Endothelial cell of umbilical vein (primary cell): ENCODE results near the gene BASP1. TPM values are rescaled to one million over a fixed set of nuclear protein-coding genes. Genes with fewer than 3 reads are reported as not detected.

Source experiments
- BruUV-seq: library from RNA; stranded (reverse); fragments of 400-500 nt; replicated peaks from 2 replicates; lab custom pipeline; 2021; lab: Mats Ljungman, UMichigan
- CTCF ChIA-PET: fragments of 300-600, 350-600 bp; sonication (Branson Sonifier 250); formaldehyde crosslinking; loops from one replicate; lab custom pipeline; 2021; ENCODE audit warnings: antibody characterized with exemption, inconsistent platforms; lab: Charles Lee
- POLR2A ChIA-PET: fragments of 300-600, 350-600 bp; sonication (Branson Sonifier 250); formaldehyde crosslinking; loops from one replicate; lab custom pipeline; 2021; ENCODE audit warnings: antibody characterized with exemption, inconsistent platforms; lab: Charles Lee
- DNase-seq: peaks from one replicate; pipeline ENCODE4 v3.0.0-alpha.2; 2011; ENCODE audit warnings: low read depth, low spot score
- FAIRE-seq: peaks from 2 replicates; lab custom pipeline; 2011; peaks lifted over from hg19 to GRCh38; lab: Jason Lieb, UNC
- H2AFZ ChIP-seq: 2 replicates; pipeline ENCODE4 v1.6.0; 2012; ENCODE audit warnings: low read depth, low read length, control low read depth, inconsistent platforms
- H3K27ac ChIP-seq: 2 replicates; pipeline ENCODE4 v1.5.1; 2011; ENCODE audit warnings: low read depth, mild to moderate bottlenecking, control low read depth, low read length, moderate library complexity; ENCODE audit not compliant: insufficient read depth
- H3K27me3 ChIP-seq, 2 experiments: 2 replicates each; pipeline versions ENCODE4 v1.6.0 to v1.6.1; 2011; ENCODE audit warnings: low read length in 2 of 2, mixed read lengths in 1 of 2; ENCODE audit not compliant: control insufficient read depth in 2 of 2, insufficient read depth in 2 of 2
- H3K36me3 ChIP-seq, 2 experiments: 2 replicates in 1 of 2; 3 replicates in 1 of 2; pipeline ENCODE4 v1.5.1; 2011; ENCODE audit warnings: low read length in 2 of 2, mild to moderate bottlenecking in 1 of 2, moderate library complexity in 1 of 2; ENCODE audit not compliant: control insufficient read depth in 2 of 2, insufficient read depth in 2 of 2; ENCODE audit errors: extremely low read depth in 1 of 2
- H3K4me1 ChIP-seq: 3 replicates; pipeline ENCODE4 v1.5.1; 2011; ENCODE audit warnings: mild to moderate bottlenecking, low read length; ENCODE audit not compliant: control insufficient read depth, insufficient read depth; ENCODE audit errors: extremely low read depth
- H3K4me2 ChIP-seq: 2 replicates; pipeline ENCODE4 v1.6.1; 2011; ENCODE audit warnings: low read length, control low read depth, mixed read lengths; ENCODE audit not compliant: insufficient read depth
- H3K4me3 ChIP-seq, 3 experiments: fragments of 200-600 bp in 1 of 3; sonication (generic), shearing (Covaris generic) in 1 of 3; replicated peaks in 1 of 3; 2 replicates each; pipeline ENCODE4 v1.5.1; 2011 to 2016; ENCODE audit warnings: control low read depth in 3 of 3, low read length in 3 of 3, mild to moderate bottlenecking in 2 of 3, inconsistent platforms in 1 of 3, low read depth in 1 of 3, moderate library complexity in 1 of 3; ENCODE audit not compliant: insufficient read depth in 1 of 3
- H3K79me2 ChIP-seq: 2 replicates; pipeline ENCODE4 v1.6.0; 2012; ENCODE audit warnings: low read length, inconsistent platforms; ENCODE audit not compliant: control insufficient read depth, insufficient read depth
- H3K9ac ChIP-seq: replicated peaks from 2 replicates; pipeline ENCODE3; 2011; ENCODE audit warnings: low read length, control low read depth; ENCODE audit not compliant: insufficient read depth; ENCODE audit errors: extremely low read depth
- H3K9me1 ChIP-seq: replicated peaks from 3 replicates; pipeline ENCODE4 v1.6.0; 2011; ENCODE audit warnings: mild to moderate bottlenecking, low read length; ENCODE audit not compliant: control insufficient read depth, insufficient read depth; ENCODE audit errors: extremely low read depth
- H3K9me3 ChIP-seq: replicated peaks from 2 replicates; pipeline ENCODE4 v1.5.1; 2012; ENCODE audit warnings: low read length, inconsistent platforms; ENCODE audit not compliant: control insufficient read depth, insufficient read depth
- H4K20me1 ChIP-seq: replicated peaks from 2 replicates; pipeline ENCODE3; 2011; ENCODE audit warnings: mild to moderate bottlenecking, low read length; ENCODE audit not compliant: control insufficient read depth, insufficient read depth; ENCODE audit errors: extremely low read depth
- EZH2 ChIP-seq: IDR thresholded peaks from 2 replicates; pipeline ENCODE4 v1.6.1; 2012; ENCODE audit warnings: borderline replicate concordance, low read depth, mild to moderate bottlenecking, moderate library complexity, low read length, inconsistent platforms; ENCODE audit not compliant: severe bottlenecking
- FOS ChIP-seq: IDR thresholded peaks from 2 replicates; pipeline ENCODE4 v1.6.1; 2011; ENCODE audit warnings: mild to moderate bottlenecking, low read length, moderate library complexity, borderline replicate concordance; ENCODE audit not compliant: insufficient read depth
- GATA2 ChIP-seq: IDR thresholded peaks from 2 replicates; pipeline ENCODE4 v1.7.0; 2011; ENCODE audit warnings: low read depth, mild to moderate bottlenecking, moderate library complexity, mixed read lengths, low read length; ENCODE audit not compliant: insufficient read length, insufficient read depth
- JUN ChIP-seq: IDR thresholded peaks from 2 replicates; pipeline ENCODE4 v1.6.1; 2011; ENCODE audit warnings: borderline replicate concordance, low read depth; ENCODE audit not compliant: insufficient read length, insufficient read depth
- MYC ChIP-seq: IDR thresholded peaks from one replicate; pipeline ENCODE4 v1.6.1; 2011; ENCODE audit warnings: mild to moderate bottlenecking, low read depth, low read length
- POLR2A ChIP-seq: IDR thresholded peaks from 2 replicates; pipeline ENCODE4 v1.6.1; 2012; ENCODE audit warnings: low read depth, mild to moderate bottlenecking, control low read depth, low read length
- POLR2AphosphoS5 ChIP-seq: IDR thresholded peaks from 2 replicates; pipeline ENCODE4 v1.6.1; 2012; ENCODE audit warnings: low read depth, mild to moderate bottlenecking, control low read depth, low read length, moderate library complexity; ENCODE audit not compliant: insufficient read depth
- dilution Hi-C: fragments of 300-500 bp; cut with MboI; formaldehyde crosslinking; loops from one replicate; pipeline ENCODE4 v1.15.0; 2019; ENCODE audit warnings: low sequenced_read_pairs; ENCODE audit not compliant: extremely low pct_ligation_motif_present
- intact Hi-C: fragments of 100-400 bp; cut with micrococcal nuclease; formaldehyde crosslinking; loops from one replicate; pipeline ENCODE4 v1.10.0; 2022
- polyA plus RNA-seq, 4 experiments: library from polyadenylated mRNA; depleted of rRNA in 3 of 4; stranded (reverse) in 3 of 4; unstranded in 1 of 4; fragments of >200 nt; gene quantifications; 2 replicates each; pipeline versions ENCODE4 v1.2.1 to v1.2.3, GENCODE V29; 2011 to 2012; ENCODE audit warnings: missing spikeins in 1 of 4
- total RNA-seq: library from RNA; stranded (reverse); gene quantifications from 2 replicates; pipeline ENCODE4 v1.2.3, GENCODE V29; 2021
- TF ChIP-seq, protein P1 (sequence below), 2 donors: IDR thresholded peaks; 1 replicate in 1 of 2; 2 replicates in 1 of 2; pipeline ENCODE4 v1.5.1; 2011; ENCODE audit warnings: low read length in 2 of 2, mild to moderate bottlenecking in 2 of 2, moderate library complexity in 2 of 2, control low read depth in 1 of 2, inconsistent platforms in 1 of 2, low read depth in 1 of 2; ENCODE audit not compliant: insufficient read depth in 1 of 2; ENCODE audit errors: extremely low read depth in 1 of 2
- TF ChIP-seq, protein P2 (sequence below): IDR thresholded peaks from 2 replicates; pipeline ENCODE4 v1.6.1; 2011; ENCODE audit not compliant: insufficient read depth, insufficient read length

Gene BASP1
- total and polyA plus RNA-seq, 2 donors (not counting 3 experiments of a cell fraction or from before 2014, with no cell fraction given): 69.4 to 79.3 TPM

DNA sequence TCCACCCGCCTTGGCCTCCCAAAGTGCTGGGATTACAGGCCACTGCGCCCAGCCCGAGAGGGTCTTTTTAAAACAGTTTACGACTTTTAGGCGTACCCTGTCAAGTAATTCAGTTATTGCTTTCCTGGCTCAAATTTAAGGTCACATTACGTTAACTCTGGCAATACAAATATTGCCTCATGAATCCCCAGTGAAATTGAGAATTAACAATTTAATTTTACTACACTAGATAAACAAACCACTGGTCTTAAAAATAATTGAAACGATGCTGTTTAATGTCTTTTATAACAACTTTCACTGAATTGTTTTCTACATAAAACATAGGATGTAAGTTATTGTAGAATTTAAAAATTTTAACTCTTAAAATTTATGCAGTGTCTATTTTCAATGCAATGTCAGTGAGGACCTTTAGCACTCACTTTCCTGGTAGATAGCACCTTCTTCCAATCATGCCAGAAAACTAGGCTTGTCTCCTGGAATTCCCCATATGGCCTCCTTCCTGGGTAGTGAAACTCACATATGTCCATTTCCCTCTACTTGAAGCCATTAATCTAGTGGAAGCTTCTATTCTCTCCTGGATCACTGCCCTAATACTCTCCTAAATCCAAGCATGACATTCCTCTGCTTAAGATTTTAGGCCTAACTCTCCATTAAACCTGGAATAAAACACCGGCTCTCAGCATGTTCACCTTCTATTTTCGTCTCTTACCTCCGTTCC, 13.5 kb downstream of the BASP1 start:
- FAIRE-seq (no peak), DNase-seq (no peak)
- no peaks in the 10 kb centered on the region for H4K20me1 ChIP-seq
- peaks cover 89% of the 10 kb centered on the region for H3K79me2 ChIP-seq
- H3K4me1 ChIP-seq: peaks cover 21% of the 10 kb centered on the region
- dilution Hi-C loops (no loop called here), intact Hi-C loops (no loop called here)
- H3K27ac ChIP-seq: no peak overlapping the region
- ChIA-PET CTCF (interaction anchor here (2.7 kb wide), 1 partner anchor 15 kb away, joined by 15 read pairs; no protein-coding TSS in a partner anchor), POLR2A (no interaction called here)
- no peak overlapping the region for H3K4me2 ChIP-seq
- no peak overlapping the region for H3K4me3 ChIP-seq
- no peaks in the 10 kb centered on the region for H3K9me1 ChIP-seq
- H3K27me3 ChIP-seq: no peaks in the 10 kb centered on the region
- no peak overlapping the region for H2AFZ ChIP-seq
- TF ChIP-seq, protein P1, sequence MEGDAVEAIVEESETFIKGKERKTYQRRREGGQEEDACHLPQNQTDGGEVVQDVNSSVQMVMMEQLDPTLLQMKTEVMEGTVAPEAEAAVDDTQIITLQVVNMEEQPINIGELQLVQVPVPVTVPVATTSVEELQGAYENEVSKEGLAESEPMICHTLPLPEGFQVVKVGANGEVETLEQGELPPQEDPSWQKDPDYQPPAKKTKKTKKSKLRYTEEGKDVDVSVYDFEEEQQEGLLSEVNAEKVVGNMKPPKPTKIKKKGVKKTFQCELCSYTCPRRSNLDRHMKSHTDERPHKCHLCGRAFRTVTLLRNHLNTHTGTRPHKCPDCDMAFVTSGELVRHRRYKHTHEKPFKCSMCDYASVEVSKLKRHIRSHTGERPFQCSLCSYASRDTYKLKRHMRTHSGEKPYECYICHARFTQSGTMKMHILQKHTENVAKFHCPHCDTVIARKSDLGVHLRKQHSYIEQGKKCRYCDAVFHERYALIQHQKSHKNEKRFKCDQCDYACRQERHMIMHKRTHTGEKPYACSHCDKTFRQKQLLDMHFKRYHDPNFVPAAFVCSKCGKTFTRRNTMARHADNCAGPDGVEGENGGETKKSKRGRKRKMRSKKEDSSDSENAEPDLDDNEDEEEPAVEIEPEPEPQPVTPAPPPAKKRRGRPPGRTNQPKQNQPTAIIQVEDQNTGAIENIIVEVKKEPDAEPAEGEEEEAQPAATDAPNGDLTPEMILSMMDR (IDR thresholded peaks at IDR 0.05; ENCODE audit: extremely low read depth in 1 of 2, insufficient read depth in 1 of 2, low read depth in 1 of 2, low read length in 2 of 2): no peak
- no peak for TF ChIP-seq FOS
- TF ChIP-seq JUN: no peak
- TF ChIP-seq, protein P2, sequence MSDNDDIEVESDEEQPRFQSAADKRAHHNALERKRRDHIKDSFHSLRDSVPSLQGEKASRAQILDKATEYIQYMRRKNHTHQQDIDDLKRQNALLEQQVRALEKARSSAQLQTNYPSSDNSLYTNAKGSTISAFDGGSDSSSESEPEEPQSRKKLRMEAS: no peak
- TF ChIP-seq EZH2: no peak
- TF ChIP-seq POLR2A: no peak
- TF ChIP-seq MYC: no peak
- no peak for TF ChIP-seq GATA2
- TF ChIP-seq POLR2AphosphoS5: no peak
- BruUV-seq: no TSS peak
- H3K36me3 ChIP-seq: no peaks in the 10 kb centered on the region
- no peak overlapping the region for H3K9ac ChIP-seq
- no peaks in the 10 kb centered on the region for H3K9me3 ChIP-seq
